HT-29 (cell line): ENCODE results near the gene RASGEF1B. TPM values are rescaled to one million over a fixed set of nuclear protein-coding genes. Genes with fewer than 3 reads are reported as not detected.

Experiments used
- DNase-seq: peaks from one replicate; pipeline ENCODE4 v3.0.0-alpha.2; 2015; ENCODE audit warnings: low spot score
- total RNA-seq: library from RNA; depleted of rRNA; stranded (reverse); fragments of >200 nt; shearing (Covaris generic); gene quantifications from 2 replicates; pipeline ENCODE4 v1.2.3, GENCODE V29; 2014

RASGEF1B gene
- total RNA-seq, 1 experiment from 2014 or later, result 6.3 TPM

DNA sequence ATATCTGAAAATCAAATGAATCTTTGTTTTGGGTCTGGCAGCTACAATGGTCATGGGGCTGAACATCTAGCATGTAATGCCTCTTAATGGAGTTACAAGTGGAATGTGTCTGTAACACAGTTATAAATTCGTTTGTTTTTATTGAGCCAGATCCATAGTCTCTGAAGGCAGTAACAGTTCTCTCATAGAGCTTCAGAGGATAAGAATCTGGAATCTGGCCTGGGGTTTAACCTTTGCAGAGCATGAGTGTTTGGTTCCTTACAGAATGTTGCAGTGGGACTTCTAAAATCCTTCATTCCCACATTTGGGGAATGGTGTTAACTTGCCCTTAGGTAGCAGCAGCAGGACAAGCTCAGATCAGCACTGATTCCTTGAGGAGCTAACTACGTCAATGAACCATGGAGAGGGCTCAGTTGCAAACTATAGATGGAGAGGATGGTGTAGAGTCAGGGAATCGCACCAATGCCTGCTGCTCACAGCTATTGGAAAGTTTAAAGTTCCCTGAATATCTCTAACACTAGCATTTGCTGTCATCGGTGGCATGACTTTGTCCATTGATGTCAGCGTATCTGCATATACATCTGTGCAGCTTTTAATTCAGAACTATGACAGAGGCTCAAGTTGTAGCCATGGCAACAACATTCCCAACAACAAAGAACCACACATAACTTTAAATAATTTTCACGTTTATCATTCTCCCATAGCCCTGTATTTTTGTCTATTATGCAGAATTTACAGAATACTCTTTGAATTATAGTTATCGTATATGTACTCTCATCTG, 72.2 kb downstream of the RASGEF1B start:
- DNase-seq, result no peak

DNA sequence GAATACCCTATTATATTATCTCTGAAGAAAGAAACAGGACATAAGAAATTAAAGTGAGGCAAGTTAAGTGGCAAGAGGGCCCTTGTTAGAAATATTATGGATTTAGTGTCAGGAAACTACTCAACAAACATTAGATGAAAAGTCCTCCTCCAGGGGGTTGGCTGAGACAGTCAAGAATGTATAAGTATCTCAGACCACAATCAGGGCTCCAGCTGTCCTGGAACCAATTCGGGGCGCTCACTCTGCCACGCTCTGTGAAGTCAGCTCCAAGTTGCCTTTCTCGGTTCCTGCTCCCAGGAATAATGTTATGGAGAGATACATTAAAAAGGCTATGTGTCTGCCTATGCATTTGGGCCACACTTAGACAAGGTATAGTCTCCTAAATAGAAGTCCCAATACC, 73.3 kb downstream of the RASGEF1B start:
- no peak for DNase-seq

DNA sequence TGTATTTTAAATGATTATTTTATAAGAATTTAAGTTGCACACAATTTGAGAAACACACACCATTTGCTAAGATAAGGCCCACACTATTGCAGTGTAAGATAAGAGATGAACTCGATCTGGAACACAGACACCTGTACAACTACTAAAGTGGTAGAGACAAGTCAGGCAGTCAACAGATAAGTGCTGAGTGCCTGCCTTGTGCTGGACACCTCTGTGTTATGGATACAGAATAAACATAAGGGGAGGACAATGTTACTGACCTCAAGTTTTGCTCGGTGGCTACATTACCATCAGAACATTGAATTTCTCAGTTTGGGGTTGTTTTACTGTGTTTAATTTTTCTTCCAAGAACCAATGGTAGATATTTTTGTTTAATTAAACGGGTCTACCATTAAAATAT, 74.1 kb downstream of the RASGEF1B start:
- no peak for DNase-seq

DNA sequence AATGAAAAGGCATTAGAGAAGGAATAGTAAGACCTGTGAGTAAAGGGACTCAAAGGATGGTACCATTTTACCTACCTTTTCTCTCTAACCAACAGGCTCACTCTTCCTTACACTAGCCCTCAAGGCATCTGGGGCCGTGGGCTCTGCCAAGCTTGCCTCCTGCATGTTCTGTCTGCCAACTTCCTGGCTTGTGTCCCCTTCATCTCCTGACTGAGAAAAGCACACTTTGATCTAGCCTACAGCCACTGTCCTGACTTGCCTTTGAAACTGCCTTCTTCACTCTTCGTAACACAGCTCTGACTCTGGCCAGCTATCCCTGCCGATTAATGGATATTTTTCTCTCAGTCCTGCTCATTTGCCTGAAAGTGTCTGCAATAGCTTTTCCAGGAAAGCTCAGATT, 76.5 kb downstream of the RASGEF1B start:
- DNase-seq, result no peak

DNA sequence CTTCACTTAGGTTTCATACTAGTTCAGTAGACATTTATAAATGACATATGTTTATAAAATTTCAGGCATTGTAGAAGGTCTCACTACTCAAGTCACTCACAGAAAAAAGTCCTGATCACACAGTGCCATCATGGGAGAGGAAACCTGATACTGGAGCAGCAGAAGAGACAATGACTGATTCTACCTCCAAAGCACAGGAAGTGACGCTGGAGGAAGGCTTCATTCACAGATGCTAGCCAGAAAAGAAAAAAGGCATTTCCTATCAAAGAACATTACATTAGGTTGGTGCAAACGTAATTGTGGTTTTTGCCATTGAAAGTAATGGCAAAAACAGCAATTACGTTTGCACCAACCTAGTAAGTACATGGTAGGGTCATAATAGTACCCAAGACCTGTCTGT, 79.5 kb downstream of the RASGEF1B start:
- no peak for DNase-seq

DNA sequence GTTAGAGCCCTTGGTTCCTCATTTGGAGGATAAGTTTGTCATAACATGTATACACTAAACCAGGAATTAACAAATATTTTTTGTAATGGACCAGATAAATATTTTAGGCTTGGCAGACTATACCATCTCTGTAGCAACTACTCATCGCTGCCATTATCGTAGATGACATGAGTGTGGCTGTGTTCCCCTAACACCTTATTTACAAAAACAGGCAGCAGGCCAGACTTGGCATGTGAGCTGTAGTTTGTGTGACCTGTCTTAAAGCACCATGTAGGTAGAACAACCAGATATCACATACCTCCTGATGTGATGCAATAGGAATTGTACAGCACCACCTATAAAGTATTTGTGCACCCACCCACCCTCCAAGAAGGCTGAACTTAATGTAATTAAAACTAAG, 82.0 kb downstream of the RASGEF1B start:
- DNase-seq, result no peak

DNA sequence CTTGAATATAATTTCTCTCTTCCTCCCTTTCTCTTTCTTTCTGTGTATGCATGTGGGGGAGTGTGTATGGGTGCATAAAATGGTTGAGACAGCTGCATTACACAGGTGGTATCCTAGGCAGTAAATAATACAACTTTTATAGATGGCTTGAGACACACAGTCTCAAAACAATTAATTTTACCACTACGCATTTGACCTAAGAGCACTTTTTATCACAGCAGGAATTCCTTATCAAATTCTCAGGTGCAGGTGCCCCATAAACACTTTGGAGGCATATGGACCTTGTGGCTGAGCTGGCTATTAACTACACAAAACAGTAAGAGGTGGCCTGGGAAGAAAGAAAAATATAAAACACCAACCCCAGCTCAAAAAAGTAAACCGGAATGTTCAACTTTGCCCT, 91.3 kb downstream of the RASGEF1B start:
- DNase-seq, result no peak

DNA sequence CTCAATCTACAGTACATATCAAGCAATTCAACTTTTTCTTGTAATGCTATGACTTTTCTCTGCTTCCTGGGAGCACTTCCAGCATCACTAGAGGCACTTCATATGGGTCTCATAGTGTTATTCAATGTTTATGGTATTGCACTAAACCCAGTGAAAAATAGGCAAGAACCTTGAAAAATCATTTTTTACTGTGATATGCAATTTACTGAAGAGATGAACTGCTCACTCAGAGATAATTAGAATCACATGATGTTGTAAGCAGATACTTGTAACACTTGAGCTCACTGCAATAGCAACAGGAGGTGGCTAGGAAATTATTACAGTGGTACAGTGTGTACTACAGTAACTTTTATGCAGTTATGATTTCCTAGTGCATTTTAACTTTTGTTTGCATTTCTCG, 93.3 kb downstream of the RASGEF1B start:
- DNase-seq, result no peak

DNA sequence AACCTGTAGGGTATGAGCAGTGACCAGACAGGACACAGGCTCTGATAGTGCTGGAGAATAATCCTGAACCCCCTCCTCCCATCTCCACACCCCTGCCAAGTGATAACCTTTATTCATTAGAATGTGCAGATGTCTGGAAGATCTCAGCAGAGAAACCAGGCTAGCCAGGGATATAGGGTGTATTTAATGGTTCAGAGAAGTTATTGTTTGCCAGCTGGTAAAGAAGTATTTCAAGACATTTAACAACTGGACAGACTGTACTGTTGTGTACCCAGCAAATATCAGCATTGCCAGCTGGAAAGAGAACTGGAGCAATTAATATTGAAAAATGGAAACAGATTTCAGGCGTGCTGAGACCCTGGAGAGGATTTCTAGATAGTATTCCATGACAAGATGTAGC, 94.5 kb downstream of the RASGEF1B start:
- DNase-seq, result no peak

DNA sequence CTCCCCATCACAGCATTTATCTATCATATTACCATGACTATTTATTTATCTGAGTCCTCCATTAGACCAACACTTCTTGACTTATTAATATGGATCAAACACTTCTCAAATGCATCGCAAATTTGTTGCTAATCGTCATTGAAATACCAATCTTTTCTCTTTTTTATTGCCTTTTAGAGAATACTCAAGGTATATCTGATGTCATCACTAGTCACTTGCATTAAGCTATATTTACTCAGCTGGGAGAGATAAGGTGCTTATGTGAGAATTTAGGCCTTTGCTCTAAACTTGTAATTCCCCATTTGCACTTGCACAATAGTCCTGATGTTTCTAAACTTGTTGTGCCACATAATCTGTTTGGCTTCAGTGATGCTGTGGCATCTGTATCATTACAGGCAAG, 95.0 kb downstream of the RASGEF1B start:
- DNase-seq, result no peak
